GM12873 (cell line): ENCODE results near the gene SPCS3.

Experiments
- TF ChIP-seq, protein P1 (sequence below): IDR thresholded peaks from 2 replicates; pipeline ENCODE4 v1.5.1; 2012; ENCODE audit warnings: low read depth, mild to moderate bottlenecking, moderate library complexity, low read length, control low read depth; ENCODE audit not compliant: insufficient read depth; ENCODE audit errors: missing control alignments

The SPCS3 gene

DNA sequence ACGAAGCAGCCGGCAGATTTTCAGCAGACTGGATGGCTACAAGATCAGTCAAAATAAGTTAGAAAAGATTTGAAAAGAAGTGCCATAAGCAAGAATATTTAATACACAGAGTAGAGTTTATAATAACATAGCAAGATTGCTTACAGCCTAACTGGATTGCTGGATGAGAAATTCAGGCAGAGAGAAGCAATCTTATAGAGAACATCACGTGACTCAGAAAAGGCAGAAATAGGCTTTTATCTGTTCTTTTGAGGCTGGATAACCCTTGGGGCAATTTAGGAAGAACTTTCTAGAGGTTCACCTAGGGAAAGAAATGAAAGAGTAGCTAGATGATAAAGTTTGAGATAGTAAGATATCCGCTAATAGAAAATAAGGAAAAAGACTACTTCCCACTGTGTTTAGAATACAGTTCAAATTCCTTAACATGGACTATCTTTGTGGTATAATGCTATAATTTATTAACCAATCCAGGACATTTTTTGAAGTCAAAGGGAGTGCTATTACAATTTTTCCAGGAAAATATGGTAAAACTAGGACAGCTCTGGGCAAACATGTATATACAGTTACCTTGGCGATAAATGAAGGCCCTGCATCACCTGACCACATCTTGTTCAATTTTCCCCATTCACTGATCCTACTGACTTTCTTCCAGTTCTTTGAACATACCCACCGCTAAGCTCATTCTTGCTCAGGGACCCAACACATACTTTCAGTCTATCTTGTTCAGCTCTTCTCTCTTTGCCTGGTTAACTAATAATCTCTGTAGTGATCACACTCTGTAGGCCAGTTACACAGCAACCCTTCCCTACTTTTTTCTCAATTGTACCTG lies 12.7 kb upstream of the SPCS3 start:
- TF ChIP-seq, protein P1, sequence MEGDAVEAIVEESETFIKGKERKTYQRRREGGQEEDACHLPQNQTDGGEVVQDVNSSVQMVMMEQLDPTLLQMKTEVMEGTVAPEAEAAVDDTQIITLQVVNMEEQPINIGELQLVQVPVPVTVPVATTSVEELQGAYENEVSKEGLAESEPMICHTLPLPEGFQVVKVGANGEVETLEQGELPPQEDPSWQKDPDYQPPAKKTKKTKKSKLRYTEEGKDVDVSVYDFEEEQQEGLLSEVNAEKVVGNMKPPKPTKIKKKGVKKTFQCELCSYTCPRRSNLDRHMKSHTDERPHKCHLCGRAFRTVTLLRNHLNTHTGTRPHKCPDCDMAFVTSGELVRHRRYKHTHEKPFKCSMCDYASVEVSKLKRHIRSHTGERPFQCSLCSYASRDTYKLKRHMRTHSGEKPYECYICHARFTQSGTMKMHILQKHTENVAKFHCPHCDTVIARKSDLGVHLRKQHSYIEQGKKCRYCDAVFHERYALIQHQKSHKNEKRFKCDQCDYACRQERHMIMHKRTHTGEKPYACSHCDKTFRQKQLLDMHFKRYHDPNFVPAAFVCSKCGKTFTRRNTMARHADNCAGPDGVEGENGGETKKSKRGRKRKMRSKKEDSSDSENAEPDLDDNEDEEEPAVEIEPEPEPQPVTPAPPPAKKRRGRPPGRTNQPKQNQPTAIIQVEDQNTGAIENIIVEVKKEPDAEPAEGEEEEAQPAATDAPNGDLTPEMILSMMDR: no peak

DNA sequence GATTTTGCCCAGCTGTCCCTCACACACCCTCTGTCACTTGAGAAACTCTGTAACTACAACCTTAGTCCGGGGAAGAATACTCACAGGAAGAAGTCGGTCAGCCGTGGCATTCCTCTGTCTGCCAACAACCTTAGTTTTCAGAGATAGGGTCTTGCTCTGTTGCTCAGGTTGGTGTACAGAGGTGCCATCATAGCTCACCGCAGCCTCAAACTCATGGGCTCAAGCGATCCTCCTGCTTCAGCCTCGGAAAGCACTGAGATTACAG lies 12.2 kb upstream of the SPCS3 start:
- TF ChIP-seq, protein P1: no peak

DNA sequence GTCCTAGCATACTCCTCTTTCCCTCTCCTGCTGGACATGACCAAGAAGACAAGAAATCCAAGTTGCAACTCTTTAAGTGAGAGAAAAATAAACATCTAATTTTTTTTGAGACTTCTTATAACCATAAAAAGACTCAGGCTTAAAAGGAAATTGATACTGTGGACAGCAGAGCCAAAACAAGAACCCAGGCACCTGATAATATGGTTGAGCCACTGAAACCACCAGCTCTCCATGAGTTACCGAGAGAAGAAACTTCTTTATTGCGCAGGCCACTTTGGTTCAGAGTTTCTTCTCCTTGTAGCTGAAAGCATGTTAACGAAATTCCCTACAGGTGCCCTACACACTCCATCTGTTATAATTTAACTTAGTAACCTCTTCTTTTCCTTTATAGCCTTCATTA lies 11.3 kb upstream of the SPCS3 start:
- TF ChIP-seq, protein P1: no peak

DNA sequence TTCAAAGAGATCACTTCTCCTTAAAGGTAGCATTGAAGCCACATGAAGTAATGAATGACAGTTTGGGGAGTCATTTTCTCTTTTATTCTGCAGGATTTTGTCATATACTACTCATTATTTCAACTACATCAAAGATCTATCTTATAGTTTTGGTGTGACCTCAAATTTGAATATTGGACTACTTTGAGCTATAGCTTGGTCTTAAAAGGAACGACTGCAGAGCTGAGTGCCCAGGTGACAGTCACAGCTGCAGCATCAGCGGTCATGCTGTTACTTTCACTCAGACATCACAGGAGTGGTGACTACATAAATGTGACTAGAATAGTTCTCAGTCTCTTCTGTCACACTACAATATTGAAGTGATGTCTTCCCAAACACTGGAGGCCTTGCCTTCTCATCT lies 10.7 kb upstream of the SPCS3 start:
- TF ChIP-seq, protein P1: no peak

DNA sequence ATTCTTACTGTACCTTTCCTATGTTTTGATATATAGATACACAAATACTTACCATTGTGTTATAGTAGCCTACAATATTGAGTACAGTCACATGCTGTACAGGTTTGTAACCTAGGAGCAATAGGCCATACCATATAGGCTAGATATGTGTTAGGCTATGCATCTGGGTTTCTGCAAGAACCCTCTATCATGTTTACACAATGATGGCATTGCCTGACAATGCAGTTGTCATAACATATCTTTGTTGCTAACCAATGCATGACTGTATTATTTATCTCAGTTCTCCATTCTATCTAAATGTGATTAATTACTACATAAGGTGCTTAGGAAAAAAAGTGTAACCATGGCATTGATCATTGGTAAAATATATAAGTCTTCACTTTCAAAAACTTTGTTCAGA lies 10.0 kb upstream of the SPCS3 start:
- TF ChIP-seq, protein P1: no peak

DNA sequence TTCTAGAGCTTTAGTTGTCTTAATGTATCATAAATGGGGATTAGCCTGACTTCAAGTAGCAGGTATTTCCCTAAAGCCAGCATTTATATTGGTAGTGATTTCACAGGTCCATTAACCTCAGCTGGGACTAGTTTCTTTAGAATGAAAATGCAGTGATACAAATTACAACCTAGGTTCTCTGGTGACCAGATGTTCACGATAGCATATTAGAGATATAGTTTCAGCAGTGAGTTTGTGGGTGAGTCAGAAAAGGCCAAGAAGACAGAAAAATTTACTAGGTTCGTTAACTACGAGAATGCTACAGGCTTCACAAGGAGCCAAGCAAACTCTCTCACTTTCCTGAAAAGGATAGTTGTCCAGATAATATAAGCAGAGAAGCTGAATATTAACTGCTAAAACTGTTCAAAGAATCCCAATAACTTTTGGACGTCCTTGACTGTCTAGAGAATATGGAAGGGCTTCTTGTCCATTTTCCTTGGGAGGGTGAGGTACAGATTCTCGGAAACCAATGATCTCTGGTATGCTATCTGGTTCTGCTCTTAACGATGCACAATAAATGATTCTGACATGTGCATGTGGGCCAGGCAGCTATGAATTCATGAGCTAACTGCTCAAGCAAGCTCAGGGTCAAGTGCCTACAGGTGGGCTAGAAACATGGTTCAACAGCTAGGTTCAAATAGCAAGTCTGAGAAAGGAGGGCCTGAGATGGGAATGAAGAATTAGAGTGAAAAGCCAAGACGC lies 6.0 kb upstream of the SPCS3 start:
- TF ChIP-seq, protein P1: no peak

DNA sequence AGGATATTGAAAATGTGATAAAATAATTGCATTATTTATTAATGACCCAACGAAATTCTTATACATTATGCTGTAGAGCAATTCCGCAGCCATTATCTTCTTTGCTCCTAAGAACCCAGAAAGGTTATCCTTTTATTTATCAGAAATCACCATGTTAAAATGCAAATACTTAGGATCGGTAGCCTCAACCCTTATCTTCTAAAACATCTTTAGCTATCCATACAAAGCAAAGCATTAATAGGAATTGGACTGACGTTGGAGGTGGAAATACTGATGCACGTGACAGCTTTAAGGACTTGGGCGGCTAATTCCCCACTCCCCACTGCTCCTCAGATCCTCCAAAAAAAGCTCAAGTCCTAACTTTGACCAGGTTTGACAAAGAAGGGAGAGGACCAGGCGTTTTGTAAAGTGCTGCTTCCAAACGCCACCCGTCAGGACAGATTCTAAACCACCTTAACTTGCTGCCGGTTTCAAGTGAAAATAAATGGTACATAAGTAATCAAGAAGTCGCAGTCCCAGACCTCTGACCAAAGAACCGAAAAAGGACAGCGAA lies 539 bp upstream of the SPCS3 start:
- TF ChIP-seq, protein P1: no peak
